ENCODE results near the gene CSAG2. TPM values are rescaled to one million over a fixed set of nuclear protein-coding genes. Genes with fewer than 3 reads are reported as not detected.
A peak's percentile ranks its signal among the peaks of the same experiment; 100 is the strongest.

Gene CSAG2
- total RNA-seq, 1 donor from 2014 or later = 0.38 TPM

GRCh38 chrX:152674135-152674534 lies 34.9 kb downstream of the CSAG2 start:
- no peak for DNase-seq (ENCODE audit: low spot score, unreplicated experiment)
- TF ChIP-seq CTCF (IDR thresholded peaks at IDR 0.05; ENCODE audit: unreplicated experiment) = no peak
- Mint-ChIP-seq H3K4me3 (ENCODE audit: low read depth) (no peak overlapping the region), H3K36me3 (ENCODE audit: insufficient read depth) (no peaks in the 10 kb centered on the region), H3K27me3 (peaks cover 19% of the 10 kb centered on the region), H3K9me3 (ENCODE audit: low read depth) (peaks cover 16% of the 10 kb centered on the region), H3K4me1 (ENCODE audit: low read depth) (no peaks in the 10 kb centered on the region), H3K27ac (no peak overlapping the region)

GRCh38 chrX:152663086-152663485 lies 46.0 kb downstream of the CSAG2 start:
- Mint-ChIP-seq H3K27me3 (peaks cover 7% of the 10 kb centered on the region), H3K27ac (no peak overlapping the region), H3K36me3 (ENCODE audit: insufficient read depth) (no peaks in the 10 kb centered on the region), H3K4me1 (ENCODE audit: low read depth) (no peaks in the 10 kb centered on the region), H3K4me3 (ENCODE audit: low read depth) (no peak overlapping the region), H3K9me3 (ENCODE audit: low read depth) (peaks cover 25% of the 10 kb centered on the region)
- DNase-seq (ENCODE audit: low spot score, unreplicated experiment) = no peak
- TF ChIP-seq CTCF (IDR thresholded peaks at IDR 0.05; ENCODE audit: unreplicated experiment) = no peak

GRCh38 chrX:152658302-152658701 lies 50.8 kb downstream of the CSAG2 start:
- H3K27ac Mint-ChIP-seq = no peak overlapping the region
- peaks cover 6% of the 10 kb centered on the region for H3K9me3 Mint-ChIP-seq (ENCODE audit: low read depth)
- peaks cover 3% of the 10 kb centered on the region for H3K27me3 Mint-ChIP-seq
- no peaks in the 10 kb centered on the region for H3K4me1 Mint-ChIP-seq (ENCODE audit: low read depth)
- no peak for DNase-seq (ENCODE audit: low spot score, unreplicated experiment)
- no peaks in the 10 kb centered on the region for H3K36me3 Mint-ChIP-seq (ENCODE audit: insufficient read depth)
- H3K4me3 Mint-ChIP-seq (ENCODE audit: low read depth) = no peak overlapping the region
- peak; percentile 40 for TF ChIP-seq CTCF (IDR thresholded peaks at IDR 0.05; ENCODE audit: unreplicated experiment)

Other genes starting within 250 kb of the CSAG2 start
- gene GABRQ, start 71.4 kb downstream of the CSAG2 start, total RNA-seq = 0.10 and 0.18 TPM in 2 replicates
- gene MAGEA3, start 10.5 kb downstream of the CSAG2 start, total RNA-seq = not detected in 2 replicates
- gene MAGEA2B, start 5.4 kb upstream of the CSAG2 start, total RNA-seq = 1.4 TPM in 1 of 2 replicates, not detected in the other
- gene CSAG1, start 24.4 kb upstream of the CSAG2 start, total RNA-seq = not detected in 2 replicates
- not detected in 2 replicates for gene MAGEA12, start 24.5 kb upstream of the CSAG2 start, total RNA-seq
- 0.22 TPM in 1 of 2 replicates, not detected in the other for gene MAGEA2, start 44.6 kb upstream of the CSAG2 start, total RNA-seq
- gene CSAG3, start 49.9 kb upstream of the CSAG2 start, total RNA-seq = not detected in 2 replicates
- not detected in 2 replicates for gene MAGEA6, start 60.4 kb upstream of the CSAG2 start, total RNA-seq
- 53.1 and 58.2 TPM in 2 replicates for gene CETN2, start 121.5 kb upstream of the CSAG2 start, total RNA-seq
- 29.0 and 30.0 TPM in 2 replicates for gene NSDHL, start 121.8 kb upstream of the CSAG2 start, total RNA-seq
- 10.1 and 12.3 TPM in 2 replicates for gene ZNF185, start 188.8 kb upstream of the CSAG2 start, total RNA-seq

All from progenitor cell of endocrine pancreas (in vitro differentiated cells).